ENCODE results near the gene UNKL. TPM values are rescaled to one million over a fixed set of nuclear protein-coding genes. Genes with fewer than 3 reads are reported as not detected.

The UNKL gene
- total RNA-seq, result 32.5 TPM

DNA sequence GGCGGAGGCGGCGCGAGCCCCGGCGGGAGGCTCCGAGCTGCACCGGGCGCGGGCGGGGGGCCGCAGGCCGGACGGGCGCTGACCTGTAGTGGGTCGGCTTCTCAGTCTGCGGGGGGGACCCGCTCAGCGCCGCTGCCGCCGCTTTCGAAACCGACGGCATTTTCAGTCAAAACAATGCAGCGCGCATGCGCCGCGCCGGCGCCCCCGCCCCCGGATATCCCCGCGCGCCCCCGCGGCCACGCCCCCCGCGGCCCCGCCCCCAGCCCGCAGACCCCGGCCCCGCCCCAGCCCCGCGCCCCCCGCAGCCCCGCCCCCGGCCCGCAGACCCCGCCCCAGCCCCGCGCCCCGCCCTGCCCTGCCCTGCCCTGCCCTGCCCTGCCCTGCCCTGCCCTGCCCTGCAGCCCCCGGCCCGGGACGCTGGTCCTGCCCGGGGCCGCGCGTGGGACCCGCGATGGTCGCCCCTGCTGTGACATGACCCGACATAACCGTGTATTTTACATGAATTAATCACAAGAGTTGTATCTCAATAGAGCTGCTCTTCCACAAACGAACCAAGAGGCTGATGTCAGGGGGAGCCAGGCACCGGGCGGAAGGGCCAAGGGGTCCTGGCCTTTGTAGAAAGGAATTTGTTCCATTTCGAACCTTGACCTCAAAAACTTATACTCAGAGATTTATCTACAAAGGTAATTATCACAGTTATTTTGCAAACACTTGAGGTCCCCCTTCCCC is at the start of gene UNKL:
Gene UNKL, minus strand, starts transcription at position 173 of the 729 bp plus-strand sequence. Its CDS starts 13 bp downstream, at position 160.

GRCh38 chr16:1443980-1444729 is 29.7 kb upstream of the UNKL start, which contains the start of gene CCDC154:
Gene CCDC154 (minus strand): TSS chr16:1444556. CDS start chr16:1444322, 234 bp downstream.

GRCh38 chr16:1430759-1431496 is 16.4 kb upstream of the UNKL start, which contains the start of gene PERCC1:
Gene PERCC1 (plus strand): TSS chr16:1431078. CDS start chr16:1432594, 1,516 bp downstream.

DNA sequence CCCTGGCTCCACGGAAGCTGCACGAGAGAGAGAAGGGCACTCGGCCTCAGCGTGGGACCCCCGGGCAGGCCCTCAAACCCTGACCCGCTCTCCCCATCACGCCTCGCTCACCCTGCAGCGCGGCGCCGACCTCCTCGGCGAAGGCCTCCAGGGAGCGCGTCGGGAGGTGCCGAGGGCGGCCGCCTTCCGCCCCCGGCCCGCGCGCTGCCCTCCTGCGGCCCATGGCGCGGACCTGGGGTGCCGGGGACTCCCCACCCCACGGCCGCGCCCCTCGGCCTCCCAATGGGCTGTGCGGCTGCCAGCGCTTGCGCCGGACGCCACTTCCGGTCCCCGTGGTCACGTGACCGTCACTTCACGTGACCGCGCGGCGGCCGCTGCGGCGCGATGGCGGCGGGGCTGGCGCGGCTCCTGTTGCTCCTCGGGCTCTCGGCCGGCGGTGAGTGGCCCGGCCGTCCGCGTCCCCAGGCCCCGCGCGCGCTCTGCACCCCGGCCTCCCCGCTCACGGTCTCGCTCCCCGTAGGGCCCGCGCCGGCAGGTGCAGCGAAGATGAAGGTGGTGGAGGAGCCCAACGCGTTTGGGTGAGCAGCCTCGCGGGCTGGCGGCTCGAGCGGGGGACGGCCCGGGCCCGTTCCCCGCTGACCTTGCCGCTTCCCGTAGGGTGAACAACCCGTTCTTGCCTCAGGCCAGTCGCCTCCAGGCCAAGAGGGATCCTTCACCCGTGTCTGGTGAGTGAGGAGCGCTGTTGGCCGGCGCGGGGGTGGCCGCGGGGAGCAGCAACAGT is 62.7 kb downstream of the UNKL start, which contains the start of the genes GNPTG and TSR3:
Gene GNPTG, plus strand, starts transcription at position 350 of the 781 bp plus-strand sequence. Its CDS starts 35 bp downstream, at position 385.
Gene TSR3, minus strand, starts transcription at position 297 of the 781 bp plus-strand sequence. Its CDS starts 74 bp downstream, at position 223.

DNA sequence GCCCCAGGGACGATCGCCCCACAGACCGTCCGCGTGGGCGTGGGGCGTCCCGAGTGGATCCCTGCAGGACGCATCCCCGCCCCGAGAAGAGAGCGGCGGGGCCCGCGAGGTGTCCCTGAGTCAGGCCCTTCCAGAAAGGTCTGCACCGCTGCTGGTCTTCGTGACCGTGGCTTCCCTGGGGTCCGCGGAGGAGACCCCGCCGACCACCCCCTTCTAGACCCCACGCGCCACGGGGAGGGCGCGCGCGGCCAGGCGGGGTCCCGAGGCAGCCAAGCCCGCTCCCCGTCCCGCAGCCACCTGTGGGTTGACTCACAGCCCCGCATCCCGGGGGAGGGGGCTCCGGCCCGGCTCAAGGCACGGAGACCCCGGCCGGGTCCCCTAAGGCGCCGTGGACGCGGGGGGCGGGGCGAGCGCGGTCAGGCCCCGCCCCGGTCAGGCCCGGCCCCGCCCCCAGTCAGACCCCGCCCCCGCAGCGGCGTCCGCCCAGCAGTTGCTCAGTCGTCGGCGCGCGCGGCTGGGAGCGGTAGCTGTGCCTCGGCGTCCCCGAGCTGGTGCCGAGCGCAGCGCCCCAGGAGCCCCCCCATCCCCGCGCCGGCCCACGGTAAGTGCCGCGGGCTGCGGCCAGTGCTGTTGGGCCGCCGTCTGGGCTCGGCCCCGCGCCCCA is 81.2 kb downstream of the UNKL start, which contains the start of gene BAIAP3:
Gene BAIAP3, plus strand, starts transcription at position 497 of the 664 bp plus-strand sequence. CDS start 4,905 bp downstream, outside the sequence.

Other genes starting within 250 kb of the UNKL start
- not detected for gene TPSG1, start 189.4 kb downstream of the UNKL start, total RNA-seq
- 5.2 TPM for gene TPSB2, start 184.5 kb downstream of the UNKL start, total RNA-seq
- gene TPSAB1, start 174.0 kb downstream of the UNKL start, total RNA-seq, result 3.4 TPM
- 0.66 TPM for gene TPSD1, start 158.6 kb downstream of the UNKL start, total RNA-seq
- gene UBE2I, start 105.1 kb downstream of the UNKL start, total RNA-seq, result 94.8 TPM
- 9.3 TPM for gene BAIAP3, start 81.1 kb downstream of the UNKL start, total RNA-seq
- gene TSR3, start 62.8 kb downstream of the UNKL start, total RNA-seq, result 41.5 TPM
- 40.4 TPM for gene GNPTG, start 62.8 kb downstream of the UNKL start, total RNA-seq
- 10.7 TPM for gene UQCC4, start 6.0 kb upstream of the UNKL start, total RNA-seq
- gene PERCC1, start 16.4 kb upstream of the UNKL start, total RNA-seq, result 6.9 TPM
- gene CCDC154, start 29.9 kb upstream of the UNKL start, total RNA-seq, result 0.49 TPM
- 47.9 TPM for gene CLCN7, start 60.3 kb upstream of the UNKL start, total RNA-seq
- 1.6 TPM for gene PTX4, start 74.2 kb upstream of the UNKL start, total RNA-seq
- 26.3 TPM for gene TELO2, start 78.7 kb upstream of the UNKL start, total RNA-seq
- gene TMEM204, start 119.0 kb upstream of the UNKL start, total RNA-seq, result 9.6 TPM
- 73.1 TPM for gene IFT140, start 197.4 kb upstream of the UNKL start, total RNA-seq
- gene CRAMP1, start 197.7 kb upstream of the UNKL start, total RNA-seq, result 17.8 TPM

Data from camera-type eye (tissue), 1 donor.